GM12892 (cell line): Measurements from ENCODE around the gene UBFD1.

ENCODE experiments used
- POLR2A ChIP-seq: IDR thresholded peaks from 2 replicates; pipeline ENCODE4 v1.6.1; 2011; ENCODE audit warnings: low read depth, low read length, control low read depth
- TAF1 ChIP-seq: IDR thresholded peaks from 2 replicates; pipeline ENCODE4 v1.6.1; 2011; ENCODE audit warnings: low read depth, mild to moderate bottlenecking, control low read depth, low read length, borderline replicate concordance

- TF ChIP-seq POLR2A (no peak), TAF1 (no peak)
Measured at GRCh38 chr16:23512168-23512695, 45.3 kb upstream of the UBFD1 start.
